GM19467 (cell line): ENCODE measurements around the gene PRAC2.
"Not testable (repeated sequence)": the region's sequence is repeated elsewhere in the genome, so short reads cannot be mapped to it uniquely, and the experiment has no call there.

ENCODE experiments used
- ATAC-seq: cut with Tn5 transposase; IDR thresholded peaks from one replicate; pipeline ENCODE4 v1.9.1; 2021; ENCODE audit warnings: mild to moderate bottlenecking, moderate library complexity; ENCODE audit not compliant: unreplicated experiment

Gene PRAC2

GRCh38 chr17:48722915-48723422 is at the start of gene PRAC2:
Gene PRAC2, plus strand, starts transcription at chr17:48723185. Its CDS starts 1,226 bp downstream, at chr17:48724411.
- ATAC-seq, result no peak

- ATAC-seq, result no peak
Observed at GRCh38 chr17:48676963-48677558, 45.9 kb upstream of the PRAC2 start.

- peak; percentile 63 for ATAC-seq
Observed at GRCh38 chr17:48678141-48678971, 44.6 kb upstream of the PRAC2 start.

GRCh38 chr17:48679385-48680096 is 43.4 kb upstream of the PRAC2 start:
- no peak for ATAC-seq

GRCh38 chr17:48681609-48682008 is 41.4 kb upstream of the PRAC2 start:
- ATAC-seq, result no peak

GRCh38 chr17:48690655-48691054 is 32.3 kb upstream of the PRAC2 start:
- no peak for ATAC-seq

GRCh38 chr17:48692049-48692448 is 30.9 kb upstream of the PRAC2 start:
- no peak for ATAC-seq

- ATAC-seq, result no peak
Observed at GRCh38 chr17:48693178-48693577, 29.8 kb upstream of the PRAC2 start.

GRCh38 chr17:48701864-48702532 is 21.0 kb upstream of the PRAC2 start:
- no peak for ATAC-seq

- no peak for ATAC-seq
Observed at GRCh38 chr17:48704361-48705248, 18.4 kb upstream of the PRAC2 start.

- ATAC-seq, result no peak
Observed at GRCh38 chr17:48711128-48711527, 11.9 kb upstream of the PRAC2 start.

GRCh38 chr17:48715496-48716399 is 7.2 kb upstream of the PRAC2 start:
- ATAC-seq, result no peak

GRCh38 chr17:48716549-48716948 is 6.4 kb upstream of the PRAC2 start:
- ATAC-seq, result not testable (repeated sequence)

- no peak for ATAC-seq
Observed at GRCh38 chr17:48717367-48718226, 5.4 kb upstream of the PRAC2 start.

- ATAC-seq, result no peak
Observed at GRCh38 chr17:48718227-48718760, 4.7 kb upstream of the PRAC2 start.

- ATAC-seq, result no peak
Observed at GRCh38 chr17:48718761-48719641, 4.0 kb upstream of the PRAC2 start.
